Measurements from ENCODE around the gene VTI1A. TPM values are rescaled to one million over a fixed set of nuclear protein-coding genes. Genes with fewer than 3 reads are reported as not detected.

Gene VTI1A
- polyA plus RNA-seq, 1 of the 3 experiments (the other 2 are of a cell fraction): 8.3 TPM

DNA sequence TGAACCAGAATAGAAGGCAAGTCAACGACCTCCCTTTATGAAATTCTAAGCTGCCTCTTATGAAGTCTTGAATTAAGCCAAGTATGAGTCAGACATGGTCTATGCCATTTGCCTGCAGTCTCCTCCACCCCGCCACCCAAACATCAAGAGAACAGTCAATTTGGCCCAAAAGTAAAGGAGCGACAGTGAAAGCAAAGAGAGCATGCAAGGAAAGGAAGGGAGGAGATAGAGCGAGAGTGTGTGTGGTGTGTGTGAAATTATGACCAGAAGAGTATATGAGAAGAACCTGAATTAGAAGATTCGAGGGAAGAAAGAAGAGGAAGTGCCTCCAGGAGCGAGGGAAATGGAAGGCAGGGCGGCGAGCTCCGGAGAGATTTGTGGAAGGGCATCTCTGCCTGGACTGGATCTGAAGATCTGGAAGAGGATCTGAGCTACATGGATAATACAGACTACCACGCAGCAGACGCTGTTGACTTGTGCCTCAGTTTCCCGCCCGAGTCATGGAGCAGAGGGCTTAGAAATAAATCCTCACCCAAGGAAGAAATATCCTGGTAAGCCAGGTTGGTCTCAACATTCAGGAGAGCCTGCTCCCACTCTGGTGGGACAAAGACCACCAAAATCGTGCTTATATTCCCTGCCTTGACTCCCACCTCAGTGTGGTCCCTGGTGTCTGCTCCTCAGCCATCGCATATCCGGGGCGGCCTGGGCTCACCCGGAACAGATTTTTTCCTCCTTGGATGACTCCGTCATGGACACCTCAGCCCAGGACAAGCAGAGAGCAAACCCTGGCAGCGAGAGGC, 760 bp upstream of the VTI1A start:
- DNase-seq: no peak

DNA sequence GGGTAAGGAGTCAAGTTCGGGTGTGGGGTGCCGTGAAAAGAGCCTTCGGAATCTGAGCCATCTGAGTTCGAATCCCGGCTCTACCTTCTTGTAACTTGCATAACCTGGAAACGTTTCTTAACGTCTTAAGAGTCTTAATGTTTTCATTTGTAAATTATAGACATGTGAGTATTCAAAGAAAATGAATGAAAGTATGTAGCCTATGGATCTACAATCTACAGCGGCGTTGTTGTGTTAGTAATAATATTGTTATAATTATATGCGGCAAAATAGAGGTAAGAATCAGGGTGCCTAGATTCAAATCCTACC, 559 bp downstream of the VTI1A start:
- H3K4me3 ChIP-seq (ENCODE audit: low read depth in 2 of 2, low read length in 1 of 2): peak overlapping the region; percentile 87 to 91
- ChIA-PET CTCF (interaction anchor here (0.6 to 2.2 kb wide), 4 partner anchors 13 to 322 kb away, joined by 3 to 19 read pairs (median 4); no protein-coding TSS in a partner anchor), POLR2A (interaction anchor here (1.2 kb wide), 1 partner anchor 25 kb away, joined by 4 read pairs; no protein-coding TSS in a partner anchor)
- H3K9me3 ChIP-seq: no peaks in the 10 kb centered on the region
- H3K9ac ChIP-seq: peak overlapping the region; percentile 90
- H3F3A ChIP-seq (replicated peaks; ENCODE audit: insufficient read depth): peaks cover 5% of the 10 kb centered on the region
- DNase-seq: no peak
- peak overlapping the region; percentile 83 for H3K4me2 ChIP-seq
- peaks cover 29 to 40% of the 10 kb centered on the region in 2 experiments for H3K36me3 ChIP-seq (replicated peaks in 1 of 2; ENCODE audit: control insufficient read depth in 1 of 2, insufficient read depth in 2 of 2, low read length in 1 of 2)
- under 1% methylated on average over 10 of the region's 10 CpGs for WGBS (ENCODE audit: low lambda C conversion rate)
- H3K79me2 ChIP-seq (ENCODE audit: insufficient read depth): peaks cover 79% of the 10 kb centered on the region
- peak overlapping the region; percentile 89 for H2AFZ ChIP-seq (ENCODE audit: low read depth)
- no peaks in the 10 kb centered on the region for H4K20me1 ChIP-seq (ENCODE audit: insufficient read depth)
- H3K27ac ChIP-seq (ENCODE audit: low read depth in 2 of 2, low read length in 1 of 2): peak overlapping the region in 1 of 2 experiments; percentile 93; a peak in 3 of 4 replicates
- H3K9me2 ChIP-seq: no peaks in the 10 kb centered on the region
- H3K27me3 ChIP-seq (ENCODE audit: insufficient read depth): no peaks in the 10 kb centered on the region
- TF ChIP-seq TCF12 (IDR thresholded peaks at IDR 0.05) (no peak), RAD21 (IDR thresholded peaks at IDR 0.05; ENCODE audit: low read length) (no peak), YY1 (IDR thresholded peaks at IDR 0.05; ENCODE audit: low read depth) (no peak), EP300 (IDR thresholded peaks at IDR 0.05; ENCODE audit: borderline replicate concordance in 1 of 2, low read depth in 1 of 2, low read length in 1 of 2) (no peak), MEF2A (IDR thresholded peaks at IDR 0.05; ENCODE audit: borderline replicate concordance, low read depth) (no peak), PBX3 (IDR thresholded peaks at IDR 0.05) (no peak)
- TF ChIP-seq, protein P1, sequence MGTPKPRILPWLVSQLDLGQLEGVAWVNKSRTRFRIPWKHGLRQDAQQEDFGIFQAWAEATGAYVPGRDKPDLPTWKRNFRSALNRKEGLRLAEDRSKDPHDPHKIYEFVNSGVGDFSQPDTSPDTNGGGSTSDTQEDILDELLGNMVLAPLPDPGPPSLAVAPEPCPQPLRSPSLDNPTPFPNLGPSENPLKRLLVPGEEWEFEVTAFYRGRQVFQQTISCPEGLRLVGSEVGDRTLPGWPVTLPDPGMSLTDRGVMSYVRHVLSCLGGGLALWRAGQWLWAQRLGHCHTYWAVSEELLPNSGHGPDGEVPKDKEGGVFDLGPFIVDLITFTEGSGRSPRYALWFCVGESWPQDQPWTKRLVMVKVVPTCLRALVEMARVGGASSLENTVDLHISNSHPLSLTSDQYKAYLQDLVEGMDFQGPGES (IDR thresholded peaks at IDR 0.05; ENCODE audit: low read depth, low read length): no peak
- TF ChIP-seq, protein P2, sequence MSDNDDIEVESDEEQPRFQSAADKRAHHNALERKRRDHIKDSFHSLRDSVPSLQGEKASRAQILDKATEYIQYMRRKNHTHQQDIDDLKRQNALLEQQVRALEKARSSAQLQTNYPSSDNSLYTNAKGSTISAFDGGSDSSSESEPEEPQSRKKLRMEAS (IDR thresholded peaks at IDR 0.05; ENCODE audit: low read depth): no peak
- TF ChIP-seq, protein P3, sequence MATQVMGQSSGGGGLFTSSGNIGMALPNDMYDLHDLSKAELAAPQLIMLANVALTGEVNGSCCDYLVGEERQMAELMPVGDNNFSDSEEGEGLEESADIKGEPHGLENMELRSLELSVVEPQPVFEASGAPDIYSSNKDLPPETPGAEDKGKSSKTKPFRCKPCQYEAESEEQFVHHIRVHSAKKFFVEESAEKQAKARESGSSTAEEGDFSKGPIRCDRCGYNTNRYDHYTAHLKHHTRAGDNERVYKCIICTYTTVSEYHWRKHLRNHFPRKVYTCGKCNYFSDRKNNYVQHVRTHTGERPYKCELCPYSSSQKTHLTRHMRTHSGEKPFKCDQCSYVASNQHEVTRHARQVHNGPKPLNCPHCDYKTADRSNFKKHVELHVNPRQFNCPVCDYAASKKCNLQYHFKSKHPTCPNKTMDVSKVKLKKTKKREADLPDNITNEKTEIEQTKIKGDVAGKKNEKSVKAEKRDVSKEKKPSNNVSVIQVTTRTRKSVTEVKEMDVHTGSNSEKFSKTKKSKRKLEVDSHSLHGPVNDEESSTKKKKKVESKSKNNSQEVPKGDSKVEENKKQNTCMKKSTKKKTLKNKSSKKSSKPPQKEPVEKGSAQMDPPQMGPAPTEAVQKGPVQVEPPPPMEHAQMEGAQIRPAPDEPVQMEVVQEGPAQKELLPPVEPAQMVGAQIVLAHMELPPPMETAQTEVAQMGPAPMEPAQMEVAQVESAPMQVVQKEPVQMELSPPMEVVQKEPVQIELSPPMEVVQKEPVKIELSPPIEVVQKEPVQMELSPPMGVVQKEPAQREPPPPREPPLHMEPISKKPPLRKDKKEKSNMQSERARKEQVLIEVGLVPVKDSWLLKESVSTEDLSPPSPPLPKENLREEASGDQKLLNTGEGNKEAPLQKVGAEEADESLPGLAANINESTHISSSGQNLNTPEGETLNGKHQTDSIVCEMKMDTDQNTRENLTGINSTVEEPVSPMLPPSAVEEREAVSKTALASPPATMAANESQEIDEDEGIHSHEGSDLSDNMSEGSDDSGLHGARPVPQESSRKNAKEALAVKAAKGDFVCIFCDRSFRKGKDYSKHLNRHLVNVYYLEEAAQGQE (IDR thresholded peaks at IDR 0.05; ENCODE audit: low read depth, low read length): no peak
- TF ChIP-seq, protein P4, sequence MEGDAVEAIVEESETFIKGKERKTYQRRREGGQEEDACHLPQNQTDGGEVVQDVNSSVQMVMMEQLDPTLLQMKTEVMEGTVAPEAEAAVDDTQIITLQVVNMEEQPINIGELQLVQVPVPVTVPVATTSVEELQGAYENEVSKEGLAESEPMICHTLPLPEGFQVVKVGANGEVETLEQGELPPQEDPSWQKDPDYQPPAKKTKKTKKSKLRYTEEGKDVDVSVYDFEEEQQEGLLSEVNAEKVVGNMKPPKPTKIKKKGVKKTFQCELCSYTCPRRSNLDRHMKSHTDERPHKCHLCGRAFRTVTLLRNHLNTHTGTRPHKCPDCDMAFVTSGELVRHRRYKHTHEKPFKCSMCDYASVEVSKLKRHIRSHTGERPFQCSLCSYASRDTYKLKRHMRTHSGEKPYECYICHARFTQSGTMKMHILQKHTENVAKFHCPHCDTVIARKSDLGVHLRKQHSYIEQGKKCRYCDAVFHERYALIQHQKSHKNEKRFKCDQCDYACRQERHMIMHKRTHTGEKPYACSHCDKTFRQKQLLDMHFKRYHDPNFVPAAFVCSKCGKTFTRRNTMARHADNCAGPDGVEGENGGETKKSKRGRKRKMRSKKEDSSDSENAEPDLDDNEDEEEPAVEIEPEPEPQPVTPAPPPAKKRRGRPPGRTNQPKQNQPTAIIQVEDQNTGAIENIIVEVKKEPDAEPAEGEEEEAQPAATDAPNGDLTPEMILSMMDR (IDR thresholded peaks at IDR 0.05): no peak
- TF ChIP-seq, protein P5, sequence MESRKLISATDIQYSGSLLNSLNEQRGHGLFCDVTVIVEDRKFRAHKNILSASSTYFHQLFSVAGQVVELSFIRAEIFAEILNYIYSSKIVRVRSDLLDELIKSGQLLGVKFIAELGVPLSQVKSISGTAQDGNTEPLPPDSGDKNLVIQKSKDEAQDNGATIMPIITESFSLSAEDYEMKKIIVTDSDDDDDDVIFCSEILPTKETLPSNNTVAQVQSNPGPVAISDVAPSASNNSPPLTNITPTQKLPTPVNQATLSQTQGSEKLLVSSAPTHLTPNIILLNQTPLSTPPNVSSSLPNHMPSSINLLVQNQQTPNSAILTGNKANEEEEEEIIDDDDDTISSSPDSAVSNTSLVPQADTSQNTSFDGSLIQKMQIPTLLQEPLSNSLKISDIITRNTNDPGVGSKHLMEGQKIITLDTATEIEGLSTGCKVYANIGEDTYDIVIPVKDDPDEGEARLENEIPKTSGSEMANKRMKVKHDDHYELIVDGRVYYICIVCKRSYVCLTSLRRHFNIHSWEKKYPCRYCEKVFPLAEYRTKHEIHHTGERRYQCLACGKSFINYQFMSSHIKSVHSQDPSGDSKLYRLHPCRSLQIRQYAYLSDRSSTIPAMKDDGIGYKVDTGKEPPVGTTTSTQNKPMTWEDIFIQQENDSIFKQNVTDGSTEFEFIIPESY (IDR thresholded peaks at IDR 0.05; ENCODE audit: borderline replicate concordance, low read depth): no peak
- peaks cover 6 to 11% of the 10 kb centered on the region in 2 experiments; a peak in 3 of 4 replicates for H3K4me1 ChIP-seq (ENCODE audit: control insufficient read depth in 1 of 2, insufficient read depth in 2 of 2, low read depth in 1 of 2, low read length in 1 of 2)

More for the DNA sequence above, 760 bp upstream of the VTI1A start:
- Histone ChIP-seq H3F3A (replicated peaks; ENCODE audit: insufficient read depth) (peaks cover 5% of the 10 kb centered on the region), H3K27ac (ENCODE audit: low read depth in 2 of 2, low read length in 1 of 2) (peak overlapping the region; percentile 93 to 96), H3K36me3 (replicated peaks in 1 of 2; ENCODE audit: control insufficient read depth in 1 of 2, insufficient read depth in 2 of 2, low read length in 1 of 2) (peaks cover 33 to 53% of the 10 kb centered on the region in 2 experiments), H3K9me2 (no peaks in the 10 kb centered on the region), H3K4me1 (ENCODE audit: control insufficient read depth in 1 of 2, insufficient read depth in 2 of 2, low read depth in 1 of 2, low read length in 1 of 2) (peaks cover 6 to 11% of the 10 kb centered on the region in 2 experiments; a peak in 3 of 4 replicates), H3K9me3 (no peaks in the 10 kb centered on the region), H2AFZ (ENCODE audit: low read depth) (peak overlapping the region; percentile 89), H3K4me3 (ENCODE audit: low read depth in 2 of 2, low read length in 1 of 2) (peak overlapping the region; percentile 87 to 91), H4K20me1 (ENCODE audit: insufficient read depth) (no peaks in the 10 kb centered on the region), H3K27me3 (ENCODE audit: insufficient read depth) (no peaks in the 10 kb centered on the region), H3K4me2 (peak overlapping the region; percentile 83), H3K9ac (peak overlapping the region; percentile 90), H3K79me2 (ENCODE audit: insufficient read depth) (peaks cover 70% of the 10 kb centered on the region)
- ChIA-PET CTCF (interaction anchor here (2.2 kb wide), 2 partner anchors 11 to 131 kb away, joined by 6 to 19 read pairs; no protein-coding TSS in a partner anchor), POLR2A (interaction anchor here (1.0 to 1.2 kb wide), 2 partner anchors 16 to 26 kb away, joined by 3 to 4 read pairs; no protein-coding TSS in a partner anchor)
- no peak for TF ChIP-seq RXRA (IDR thresholded peaks at IDR 0.05; ENCODE audit: borderline replicate concordance, low read depth)
- TF ChIP-seq JUND (IDR thresholded peaks at IDR 0.05): no peak
- 0 out of 2 replicates have a peak, but pooled peaks have one; percentile 5 for TF ChIP-seq SMC3 (IDR thresholded peaks at IDR 0.05; ENCODE audit: low read depth, low read length)
- TF ChIP-seq RCOR1 (IDR thresholded peaks at IDR 0.05; ENCODE audit: low read length): no peak
- 6% methylated on average over 16 of the region's 20 CpGs for WGBS (ENCODE audit: low lambda C conversion rate)
